T-helper 1 cell treated with Interleukin-12 subunit alpha and Interleukin-12 subunit beta and Interleukin-4 antibody, amounts not matched to agents 30 ng/mL and 1 ng/mL, for 36 hours (primary cell): Measurements from ENCODE around the gene TMEM250. TPM values are rescaled to one million over a fixed set of nuclear protein-coding genes. Genes with fewer than 3 reads are reported as not detected.

ENCODE experiments used
- intact Hi-C: fragments of 100-400 bp; cut with micrococcal nuclease; formaldehyde crosslinking; loops from one replicate; pipeline ENCODE4 v1.15.1; 2024
- total RNA-seq: library from RNA; stranded (reverse); gene quantifications from 2 replicates; pipeline ENCODE4 v1.2.3, GENCODE V29; 2022

The TMEM250 gene
- total RNA-seq, 1 donor from 2014 or later, result 50.0 TPM

DNA sequence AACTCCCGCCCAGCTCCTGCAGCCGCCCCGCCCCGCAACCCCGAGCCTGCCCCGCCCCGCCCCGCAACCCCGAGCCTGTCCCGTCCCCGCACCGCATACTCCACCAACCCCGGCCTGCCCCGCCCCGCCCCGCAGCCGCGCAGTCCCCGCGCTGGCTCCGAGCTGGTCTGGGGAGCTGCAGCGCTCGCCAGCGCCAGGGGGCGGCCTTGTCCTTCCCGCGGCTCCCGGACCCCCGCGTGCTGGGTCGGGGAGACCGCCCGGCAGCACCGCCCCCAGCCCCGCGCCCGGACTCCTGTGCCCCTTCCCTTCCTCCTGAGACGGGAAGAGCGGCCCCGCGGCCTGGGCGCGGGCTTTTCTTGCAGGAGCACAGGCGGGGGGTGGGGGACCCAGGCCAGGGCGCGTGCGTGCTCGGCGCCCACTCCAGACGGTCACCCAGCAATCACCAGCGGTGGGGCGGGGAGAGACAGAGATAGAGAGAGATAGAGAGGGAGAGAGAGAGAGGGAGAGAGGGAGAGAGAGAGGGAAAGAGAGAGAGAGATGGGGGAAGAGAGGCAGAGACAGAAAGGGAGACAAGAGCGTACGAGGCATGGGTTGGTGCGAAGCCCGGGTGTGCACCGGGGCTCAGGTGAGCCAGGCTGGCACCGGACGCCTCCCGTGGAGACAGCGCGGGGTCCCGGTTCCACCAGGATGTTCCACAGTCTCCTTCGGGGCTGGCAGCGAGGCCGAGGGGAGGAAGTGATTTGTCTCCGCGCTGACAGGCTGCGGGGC lies 14.7 kb upstream of the TMEM250 start:
- intact Hi-C loops, result no loop called here

DNA sequence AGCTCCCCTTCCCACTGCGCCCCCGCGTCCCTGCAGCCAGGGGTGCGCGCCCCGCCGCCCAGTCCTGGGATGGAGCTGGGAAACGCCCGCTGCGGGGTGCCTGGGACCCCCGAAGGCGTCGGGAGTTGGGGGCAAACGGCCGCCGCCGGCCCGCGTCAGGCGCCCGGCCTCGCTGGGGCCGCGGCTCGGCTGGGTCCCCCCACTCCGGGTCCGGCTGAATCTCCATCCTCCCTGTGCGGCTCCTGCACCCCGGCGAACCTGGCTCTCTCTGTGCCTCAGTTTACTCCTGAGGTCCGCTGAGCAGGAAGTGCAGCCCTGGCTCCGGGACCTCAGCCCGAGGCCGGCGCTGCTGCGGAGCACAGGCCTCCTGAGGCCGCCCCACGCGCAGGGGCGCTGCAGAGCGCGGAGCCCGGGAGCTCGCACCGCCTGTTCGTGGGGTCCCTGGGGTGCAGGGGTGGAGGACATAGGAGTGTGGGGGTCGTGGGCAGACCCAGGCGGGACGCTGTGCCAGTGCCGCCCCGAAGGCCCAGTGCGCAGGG lies 13.9 kb upstream of the TMEM250 start:
- intact Hi-C loops, result no loop called here

DNA sequence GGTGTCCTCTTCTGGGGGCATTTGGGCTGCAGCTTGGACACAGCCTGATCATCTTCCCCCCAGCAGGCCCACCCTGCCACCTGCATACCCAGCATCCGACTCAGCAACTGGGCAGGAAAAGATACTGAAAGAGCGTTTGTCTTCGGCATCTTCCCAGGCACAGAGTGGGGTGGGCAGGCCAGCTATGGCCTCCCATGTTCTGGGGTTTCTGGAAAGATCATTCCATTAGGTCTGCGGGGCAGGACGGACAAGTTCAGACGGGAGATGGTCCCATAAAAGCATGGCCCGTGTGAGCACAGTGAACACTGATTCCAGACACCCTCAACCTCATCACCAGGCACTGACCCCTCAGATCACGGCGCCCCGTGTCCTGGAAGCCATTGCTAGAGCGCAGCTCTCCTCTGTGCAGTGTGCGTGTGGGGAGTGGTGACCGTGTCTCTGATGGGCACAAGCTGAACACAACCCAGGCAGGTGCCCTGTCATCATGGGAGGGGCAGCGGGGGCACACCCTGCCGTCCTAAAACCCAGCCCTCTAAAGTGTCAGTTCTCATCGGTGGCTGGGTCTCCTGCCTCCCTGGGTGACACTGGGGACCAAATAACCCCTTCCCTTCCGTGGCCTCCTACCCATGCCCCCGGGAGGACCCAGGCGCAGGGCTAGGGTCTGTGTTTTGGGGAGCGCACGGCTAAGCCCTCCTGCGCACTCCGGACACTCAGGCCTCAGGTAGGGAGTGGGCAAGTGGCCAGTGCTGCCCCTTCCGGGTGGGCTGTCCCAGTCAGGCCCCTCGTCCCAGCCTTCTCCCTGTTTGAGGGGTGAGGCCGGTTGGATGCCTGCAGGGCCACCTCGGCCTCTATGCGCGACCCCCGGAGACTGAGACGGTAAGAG lies 13.2 kb upstream of the TMEM250 start:
- intact Hi-C loops, result no loop called here

DNA sequence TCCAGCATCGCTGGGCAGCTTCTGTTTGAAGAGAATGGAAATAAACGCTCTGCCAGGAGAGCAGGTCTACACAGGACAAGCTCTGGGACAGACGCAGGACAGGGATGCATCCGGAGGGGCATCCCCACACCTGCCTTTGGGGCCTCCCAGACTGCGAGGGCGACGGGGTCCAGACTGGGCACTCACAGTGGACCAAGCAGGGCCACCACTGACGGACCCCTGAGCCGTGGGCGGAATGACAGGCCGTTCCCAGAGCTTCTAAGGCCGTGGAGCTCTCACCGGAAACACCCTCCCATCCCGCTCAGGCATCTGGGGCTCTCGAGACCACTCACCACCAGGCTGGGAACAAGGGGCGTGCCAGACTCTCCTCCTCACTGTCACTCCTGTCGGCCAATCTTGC lies 10.5 kb upstream of the TMEM250 start:
- intact Hi-C loops, result no loop called here

DNA sequence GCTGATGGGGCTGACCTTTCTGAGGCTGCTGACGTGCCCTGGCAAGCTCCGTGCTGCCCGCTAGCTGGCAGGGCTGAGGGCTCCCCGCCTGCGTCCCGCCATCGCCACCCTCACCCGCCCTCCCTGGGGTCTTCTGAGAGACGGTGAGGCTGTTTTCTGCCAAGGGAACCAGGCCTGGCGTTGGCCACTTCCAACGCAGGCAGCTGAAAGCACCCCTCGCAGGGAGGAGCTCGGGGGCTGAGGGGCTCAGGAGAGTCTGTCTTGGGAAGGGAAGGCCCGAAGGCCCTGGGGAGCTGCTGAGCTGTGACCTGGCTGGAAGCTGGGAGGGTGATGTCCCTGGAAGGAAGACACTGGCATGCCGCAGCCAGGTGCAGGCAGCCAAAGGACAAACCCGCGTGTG lies 9.8 kb upstream of the TMEM250 start:
- intact Hi-C loops, result no loop called here

DNA sequence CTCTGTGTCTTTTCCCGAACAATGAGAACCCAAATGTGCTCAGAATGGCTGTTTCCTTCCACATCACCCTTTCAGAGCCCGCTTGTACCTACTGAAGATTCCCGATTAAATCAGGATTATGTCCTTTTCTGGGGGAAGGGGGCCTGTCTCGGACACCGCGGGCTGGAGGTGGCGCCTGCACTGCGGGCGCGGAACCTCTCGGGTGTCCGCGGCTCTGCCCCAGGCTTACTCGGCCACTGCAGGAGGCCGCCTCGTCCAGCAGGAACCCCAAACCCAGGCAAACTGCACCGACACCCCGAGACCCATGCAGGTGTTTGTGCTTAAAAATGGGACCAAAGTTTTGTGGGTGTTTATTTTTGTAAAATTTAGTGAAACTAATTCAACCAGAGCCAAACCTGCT lies 8.6 kb upstream of the TMEM250 start:
- intact Hi-C loops, result no loop called here

DNA sequence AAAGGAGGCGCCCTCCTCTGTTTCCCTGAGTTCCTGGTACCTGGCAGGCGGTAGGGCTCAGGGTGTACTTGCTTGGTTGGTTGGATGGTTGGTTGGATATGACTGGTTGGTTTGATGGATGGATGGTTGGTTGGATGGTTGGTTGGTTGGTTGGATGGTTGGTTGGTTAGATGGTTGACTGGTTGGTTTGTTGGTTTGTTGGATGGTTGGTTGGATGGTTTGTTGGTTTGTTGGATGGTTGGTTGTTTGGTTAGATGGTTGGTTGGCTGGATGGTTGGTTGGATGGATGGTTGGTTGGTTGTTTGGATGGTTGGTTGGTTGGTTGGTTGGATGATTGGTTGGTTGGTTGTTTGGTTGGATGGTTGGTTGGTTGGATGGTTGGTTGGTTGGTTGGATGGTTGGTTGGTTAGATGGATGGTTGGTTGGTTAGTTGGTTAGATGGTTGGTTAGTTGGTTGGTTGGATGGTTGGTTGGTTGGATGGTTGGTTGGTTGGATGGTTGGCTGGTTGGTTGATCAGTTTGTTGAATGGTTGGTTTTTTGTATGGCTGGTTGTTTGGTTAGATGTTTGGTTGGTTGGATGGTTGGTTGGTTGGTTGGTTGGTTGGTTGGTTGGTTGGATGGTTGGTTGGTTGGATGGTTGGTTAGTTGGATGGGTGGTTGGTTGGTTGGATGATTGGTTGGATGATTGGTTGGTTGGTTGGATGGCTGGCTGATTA lies 6.5 kb upstream of the TMEM250 start:
- intact Hi-C loops, result no loop called here

DNA sequence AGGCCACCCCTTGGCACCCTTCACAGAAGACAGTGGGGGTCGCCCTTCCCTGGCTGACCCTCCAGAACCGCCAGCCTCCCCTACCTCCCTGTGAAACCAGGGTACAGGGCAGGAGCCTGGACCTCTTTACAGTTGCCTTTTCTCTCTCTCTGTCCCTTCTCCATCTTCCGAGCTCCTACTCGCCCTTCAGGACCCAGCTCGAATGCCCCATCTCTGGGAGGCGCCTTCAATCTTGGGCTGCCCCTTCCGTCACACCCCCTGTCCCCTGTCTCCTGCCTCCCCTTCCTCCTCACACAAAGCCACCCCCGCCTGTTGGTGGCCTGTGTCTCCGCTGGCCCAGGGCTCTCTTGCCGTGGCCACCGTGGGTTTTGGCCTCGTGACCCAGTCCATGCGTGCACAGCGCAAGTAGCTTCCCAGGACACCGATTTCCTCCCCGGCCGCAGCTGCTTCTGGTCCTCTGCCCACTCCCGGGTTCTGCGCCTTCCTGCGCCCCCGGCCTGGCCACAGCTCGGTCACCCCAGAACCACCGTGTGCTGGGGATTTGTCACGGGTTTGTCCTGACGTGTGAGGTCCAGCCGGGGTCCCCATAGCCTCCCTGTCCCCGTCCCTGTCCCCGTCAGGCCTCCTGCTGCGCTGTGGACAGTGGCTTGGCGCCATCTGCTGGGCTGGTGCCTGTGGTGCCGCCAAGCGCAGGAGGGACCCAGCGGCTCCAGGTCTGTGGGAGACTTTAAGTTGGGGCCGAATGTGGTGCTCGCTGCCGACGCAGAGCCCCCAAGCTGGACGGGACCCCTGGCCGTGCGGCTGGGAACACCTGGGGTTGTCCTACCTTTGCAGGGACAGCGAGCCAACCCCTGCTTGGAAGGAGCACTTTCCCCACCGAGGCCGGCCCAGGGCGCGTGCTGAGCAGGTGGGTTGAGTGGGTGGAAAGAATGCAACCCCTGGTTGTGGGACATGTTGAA lies 4.0 kb upstream of the TMEM250 start:
- intact Hi-C loops, result loop anchor here (1.0 kb wide), 3 partner anchors 33 to 258 kb away; no protein-coding TSS in a partner anchor

DNA sequence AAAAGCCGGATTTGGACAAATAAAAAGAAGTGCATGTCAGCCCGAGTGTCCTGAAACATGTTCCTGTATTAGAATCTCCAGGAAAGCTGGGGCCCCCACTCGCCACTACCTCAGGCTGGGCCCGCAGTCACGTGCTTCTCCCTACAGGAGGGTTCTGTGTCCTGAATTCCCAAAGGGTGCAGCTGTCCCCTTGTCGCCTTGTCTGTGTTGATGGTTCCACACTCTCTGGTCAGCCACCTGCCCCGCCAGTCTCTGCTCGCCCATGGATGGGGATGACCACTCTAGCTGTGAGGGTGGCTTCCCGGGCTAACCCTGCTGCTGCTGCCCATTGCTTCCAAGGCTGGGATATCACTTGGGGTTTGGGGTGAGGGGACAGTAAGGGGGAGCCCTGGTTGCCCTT lies 3.1 kb upstream of the TMEM250 start:
- intact Hi-C loops, result no loop called here

DNA sequence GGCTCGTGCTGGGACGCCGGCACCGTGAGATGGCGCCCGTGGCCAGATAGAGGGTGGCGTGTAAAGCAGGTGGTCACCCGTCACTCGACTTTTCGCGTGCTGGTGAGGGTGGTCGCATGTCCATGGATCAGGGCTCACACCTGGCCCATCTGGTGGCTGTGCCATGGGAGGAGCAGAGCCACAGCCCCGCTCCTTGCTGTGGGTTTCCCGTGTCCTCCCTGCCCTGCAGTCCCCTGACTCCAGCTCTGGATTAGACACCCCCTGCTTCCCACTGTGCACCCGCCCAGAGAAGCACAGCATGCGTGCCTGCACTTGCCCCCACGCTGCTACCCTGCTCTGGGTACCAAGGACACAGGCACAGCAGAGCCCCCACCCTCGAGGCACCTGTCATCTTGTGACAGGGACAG lies 1.8 kb upstream of the TMEM250 start:
- intact Hi-C loops, result no loop called here

DNA sequence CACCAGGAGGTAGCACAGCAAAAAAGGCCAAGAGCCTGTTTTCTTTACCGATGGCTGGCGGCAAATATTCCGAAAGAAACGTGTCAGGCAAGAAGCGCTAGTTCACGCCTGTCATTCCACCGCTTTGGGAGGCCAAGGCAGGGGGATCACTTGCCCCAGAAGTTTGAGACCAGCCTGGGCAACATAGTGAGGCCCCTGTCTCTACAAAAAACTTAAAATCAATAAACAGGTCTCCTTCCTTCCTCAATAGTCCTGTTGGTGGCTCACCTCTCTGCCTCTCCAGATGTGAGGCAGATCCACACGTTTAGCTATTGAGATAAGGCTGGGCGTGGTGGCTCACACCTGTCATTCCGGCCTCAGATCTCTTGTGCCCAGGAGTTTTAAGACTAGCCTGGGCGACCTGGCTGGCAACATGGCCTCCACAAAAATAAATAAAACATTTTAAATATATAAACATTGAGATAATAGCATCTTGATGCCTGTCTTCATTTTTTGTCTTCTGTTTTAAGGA lies 1.3 kb upstream of the TMEM250 start:
- intact Hi-C loops, result loop anchor here (1.0 to 10.0 kb wide), 4 partner anchors 153 to 1495 kb away; partner anchors contain the start of genes CAMSAP1, EHMT1 and NOTCH1

DNA sequence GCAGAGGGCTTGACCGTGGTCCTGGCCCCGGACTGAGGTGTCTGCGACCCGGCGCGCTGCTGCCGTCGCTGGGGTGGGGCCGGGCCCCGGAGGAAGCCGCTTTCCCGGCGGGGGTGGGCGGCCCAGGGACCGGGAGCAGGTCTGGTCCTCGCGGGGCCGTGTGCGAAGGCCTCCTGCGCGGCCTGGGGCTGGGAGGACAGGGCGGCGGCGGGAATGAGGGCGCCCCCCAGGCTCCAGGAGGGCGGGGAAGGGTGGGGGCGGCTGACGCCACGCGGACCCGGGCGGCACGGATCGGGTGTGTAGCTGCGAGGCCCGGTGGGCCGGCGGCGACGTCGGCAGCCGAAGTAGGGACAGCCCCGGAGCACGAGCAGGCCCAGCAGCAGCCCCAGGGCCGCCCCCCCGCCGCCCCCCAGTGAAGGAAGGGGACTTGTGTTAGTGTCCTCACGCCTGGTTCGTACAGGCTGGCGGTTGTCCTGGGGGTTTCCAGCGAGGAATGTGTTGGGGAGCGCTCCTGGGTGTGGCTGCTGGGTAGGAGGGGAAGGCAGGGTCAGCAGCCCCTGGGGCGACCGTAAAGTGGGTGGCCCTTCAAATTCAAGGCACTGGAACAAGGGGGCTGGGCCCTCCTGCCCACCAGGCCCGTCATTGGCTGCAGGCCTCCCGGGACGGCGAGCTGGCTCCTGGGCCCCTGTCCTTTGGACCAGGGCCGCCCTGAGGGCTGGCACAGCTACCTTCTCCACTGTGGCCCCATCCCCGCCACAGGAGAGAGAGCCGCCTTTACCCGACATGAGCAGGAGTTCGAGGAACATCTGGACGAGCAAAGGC lies 597 bp upstream of the TMEM250 start:
- intact Hi-C loops, result loop anchor here (1.0 to 10.0 kb wide), 4 partner anchors 152 to 1496 kb away; partner anchors contain the start of genes CAMSAP1, EHMT1 and NOTCH1

DNA sequence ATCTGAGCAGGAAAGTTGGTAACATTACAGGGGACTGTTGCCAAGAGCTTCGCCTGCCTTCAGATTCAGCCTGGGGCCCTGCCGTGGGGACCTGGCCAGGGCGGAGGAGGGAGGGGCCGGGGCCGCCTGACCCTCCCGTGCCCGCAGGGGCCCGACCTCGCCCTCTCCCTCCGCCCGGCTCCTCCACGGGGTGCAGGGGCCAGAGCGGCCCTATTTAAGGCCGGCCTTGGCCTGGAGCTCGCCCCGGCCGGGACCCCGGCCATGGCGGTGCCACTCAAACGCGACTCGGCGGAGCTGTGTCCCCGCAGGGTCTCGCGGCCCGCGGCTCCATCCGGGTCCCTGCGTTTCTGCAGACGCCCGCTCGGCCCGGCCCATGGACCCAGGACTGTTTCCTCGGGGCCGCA lies 757 bp downstream of the TMEM250 start:
- intact Hi-C loops, result loop anchor here (1.0 to 10.0 kb wide), 3 partner anchors 9 to 1497 kb away; partner anchors contain the start of genes EHMT1 and NOTCH1

DNA sequence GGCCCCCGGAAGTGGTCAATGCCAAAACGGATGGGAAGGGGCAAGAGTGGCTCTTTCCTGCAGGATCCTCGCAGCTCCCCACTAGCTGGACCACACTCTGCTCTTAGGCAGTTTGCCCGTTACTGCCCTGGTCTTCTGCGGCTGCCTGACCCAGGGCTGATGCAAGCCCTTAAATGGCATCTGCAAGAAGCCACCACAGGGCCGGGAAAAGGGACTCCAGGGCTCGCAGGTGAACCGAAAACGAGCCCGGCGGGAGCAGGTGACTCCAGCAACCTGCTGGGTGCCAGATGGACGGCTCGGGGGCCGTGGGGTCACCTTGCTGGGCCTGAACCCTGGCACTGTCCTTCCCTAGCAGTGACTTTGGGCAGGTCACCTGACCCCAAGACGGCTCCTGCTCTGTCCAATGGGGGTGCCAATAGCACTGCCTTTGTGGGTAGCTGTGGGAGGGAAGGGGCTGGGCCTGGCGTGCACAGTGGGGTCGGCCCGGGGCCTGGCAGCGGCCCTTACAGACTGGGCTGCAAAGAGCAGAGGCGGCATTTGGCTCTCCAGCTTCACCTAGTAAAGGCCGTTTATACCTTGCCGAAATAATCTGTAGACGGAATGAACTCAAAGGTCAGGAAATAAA lies 1.3 kb downstream of the TMEM250 start:
- intact Hi-C loops, result loop anchor here (10.0 kb wide), 2 partner anchors 427 to 1497 kb away; partner anchors contain the start of genes EHMT1 and NOTCH1

DNA sequence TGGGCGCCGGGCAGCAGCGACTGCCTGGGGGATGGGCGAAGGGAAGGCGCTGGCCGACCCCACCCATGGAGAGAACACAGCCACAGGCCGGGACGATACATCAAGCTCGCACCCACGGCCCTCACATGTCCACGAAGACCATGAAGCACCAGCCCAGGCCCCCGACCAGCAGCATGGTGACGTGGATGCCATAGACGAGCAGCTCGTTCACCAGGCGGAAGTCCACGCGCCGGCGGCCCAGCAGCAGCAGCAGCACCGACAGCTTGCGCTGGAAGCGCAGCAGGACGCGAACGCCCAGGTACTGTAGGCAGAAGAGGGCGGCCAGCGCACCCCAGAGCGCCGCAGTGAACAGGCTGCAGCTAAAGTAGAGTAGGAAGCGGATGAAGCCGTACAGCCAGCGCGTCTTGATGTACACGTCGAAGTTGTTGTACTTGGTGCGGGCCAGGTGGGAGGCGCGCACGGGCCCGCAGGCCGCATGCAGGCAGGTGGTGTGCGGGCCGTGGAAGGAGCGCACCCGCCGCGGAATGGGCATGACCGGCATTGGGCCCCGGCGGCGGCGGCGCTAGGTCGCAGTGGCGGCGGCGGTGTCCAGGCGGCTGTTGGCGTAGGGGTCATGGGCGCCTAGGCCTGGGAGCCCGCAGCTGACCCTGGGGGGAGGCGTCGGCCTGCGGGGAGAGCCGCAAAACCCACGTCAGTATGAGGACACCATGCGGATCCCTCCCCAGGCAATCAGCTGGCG lies 2.1 kb downstream of the TMEM250 start:
- intact Hi-C loops, result loop anchor here (10.0 kb wide), 2 partner anchors 428 to 1498 kb away; partner anchors contain the start of genes EHMT1 and NOTCH1

DNA sequence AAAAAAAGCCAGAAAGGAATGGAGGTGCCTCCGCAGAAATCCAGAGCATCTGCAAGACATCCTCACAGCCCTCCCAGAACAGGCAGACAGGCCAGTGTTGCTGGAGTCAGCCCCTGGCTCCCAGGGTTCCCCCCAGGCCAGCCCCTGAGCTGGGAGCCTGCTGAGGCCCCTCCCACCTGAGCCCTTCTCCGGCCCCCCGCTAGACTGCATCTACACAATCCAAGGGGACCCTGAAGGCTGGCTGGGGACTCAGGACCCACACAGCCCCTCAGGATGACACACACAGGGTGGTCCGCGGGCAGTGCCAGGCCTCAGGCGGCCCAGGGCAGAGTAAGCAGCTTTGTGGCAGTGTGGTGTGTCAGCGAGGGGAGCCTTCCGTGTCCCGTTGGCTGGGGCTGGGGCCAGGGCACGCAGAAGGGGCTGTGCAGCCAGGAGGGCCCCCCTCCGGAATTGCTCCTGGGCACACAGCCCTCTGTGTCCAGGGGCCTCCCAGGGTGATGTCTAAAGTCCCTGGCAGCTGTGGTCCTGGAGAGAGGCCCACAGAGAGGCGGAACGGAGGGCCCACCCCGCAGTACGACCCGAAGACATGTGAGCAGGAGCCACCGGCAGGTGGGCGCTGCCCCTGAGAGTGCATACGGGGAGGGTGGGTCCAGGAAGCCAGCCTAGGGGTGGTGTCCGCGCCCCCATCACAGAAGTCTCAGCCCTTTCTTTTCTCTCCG lies 2.9 kb downstream of the TMEM250 start:
- intact Hi-C loops, result loop anchor here (10.0 kb wide), 2 partner anchors 429 to 1499 kb away; partner anchors contain the start of genes EHMT1 and NOTCH1

DNA sequence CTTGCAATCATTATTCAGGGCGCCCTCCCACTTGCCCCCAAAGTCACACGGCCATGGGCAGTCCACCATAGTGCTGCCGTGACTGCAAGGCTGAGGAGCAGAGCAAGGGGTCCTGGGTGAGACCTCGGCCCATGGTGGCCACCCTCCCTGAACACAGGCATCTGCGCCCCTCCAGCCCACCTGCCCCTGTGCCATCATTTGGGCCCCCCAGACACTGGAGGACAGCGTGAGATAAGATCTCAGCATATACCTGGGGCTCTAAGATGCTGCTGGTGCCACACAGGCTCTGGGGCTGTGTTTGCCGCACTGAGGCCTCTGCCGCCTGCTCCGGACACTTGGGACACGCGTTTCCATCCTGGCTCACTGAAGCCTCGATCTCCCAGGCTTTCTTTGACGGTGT lies 3.5 kb downstream of the TMEM250 start:
- intact Hi-C loops, result loop anchor here (10.0 kb wide), 2 partner anchors 430 to 1500 kb away; partner anchors contain the start of genes EHMT1 and NOTCH1
